Fibroblast of pulmonary artery (primary cell): ENCODE measurements around the gene POLA1.

Experiments used
- DNase-seq: peaks from one replicate; pipeline ENCODE4 v3.0.0-alpha.2; 2010; ENCODE audit warnings: low read depth
- H3K4me3 ChIP-seq: replicated peaks from 2 replicates; pipeline ENCODE4 v1.5.1; 2011; ENCODE audit warnings: low read depth, mild to moderate bottlenecking, control low read depth, low read length, moderate library complexity
- CTCF ChIP-seq: IDR thresholded peaks from 2 replicates; pipeline ENCODE4 v1.5.1; 2011; ENCODE audit warnings: mild to moderate bottlenecking, control low read depth, low read length, inconsistent platforms; ENCODE audit errors: missing control alignments

POLA1 gene

GRCh38 chrX:24763989-24764388, 70.3 kb downstream of the POLA1 start:
- no peak for TF ChIP-seq CTCF
- no peak for DNase-seq
- no peak overlapping the region for H3K4me3 ChIP-seq

DNA sequence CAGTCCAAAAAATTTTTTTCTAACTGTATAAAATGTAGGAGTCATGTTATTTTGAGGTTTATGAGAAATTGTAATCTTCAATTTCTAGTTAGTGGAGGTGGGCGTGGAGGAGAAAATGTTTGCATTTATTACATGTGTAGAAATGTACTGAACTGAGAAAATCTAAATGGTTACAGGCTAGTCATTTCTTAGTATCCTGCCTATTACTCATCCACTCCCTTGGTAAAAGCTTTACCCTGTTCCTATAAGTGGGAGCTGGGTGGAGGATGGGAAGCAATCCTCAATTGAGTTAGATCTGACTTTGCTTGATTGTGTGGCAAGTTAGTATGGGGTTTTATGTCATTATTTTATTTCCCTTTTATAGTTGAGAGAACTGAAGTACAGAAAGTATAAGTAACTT, 73.8 kb downstream of the POLA1 start:
- H3K4me3 ChIP-seq: no peak overlapping the region
- TF ChIP-seq CTCF: no peak
- no peak for DNase-seq

DNA sequence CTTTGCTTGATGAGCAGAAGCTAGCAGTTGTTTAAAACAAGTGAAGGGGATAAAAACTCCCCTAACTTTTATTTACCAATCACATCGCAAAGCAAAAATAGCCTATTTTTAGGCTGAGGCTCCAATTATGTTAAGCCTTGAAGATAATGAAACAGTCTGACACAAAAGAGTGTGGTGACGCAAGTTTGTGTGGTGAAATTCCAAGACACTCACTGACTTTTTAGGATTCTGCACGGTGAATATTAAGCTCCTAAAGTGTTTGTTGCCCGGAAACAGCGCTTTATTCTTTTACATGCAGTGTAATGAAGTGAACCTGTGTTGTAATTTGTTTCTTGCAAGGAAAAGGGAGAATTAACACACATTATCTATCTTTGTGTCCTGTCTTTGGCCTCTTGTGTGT, 74.8 kb downstream of the POLA1 start:
- no peak overlapping the region for H3K4me3 ChIP-seq
- TF ChIP-seq CTCF: no peak
- no peak for DNase-seq

GRCh38 chrX:24774650-24775049, 80.9 kb downstream of the POLA1 start:
- no peak overlapping the region for H3K4me3 ChIP-seq
- no peak for TF ChIP-seq CTCF
- DNase-seq: peak; percentile 8

DNA sequence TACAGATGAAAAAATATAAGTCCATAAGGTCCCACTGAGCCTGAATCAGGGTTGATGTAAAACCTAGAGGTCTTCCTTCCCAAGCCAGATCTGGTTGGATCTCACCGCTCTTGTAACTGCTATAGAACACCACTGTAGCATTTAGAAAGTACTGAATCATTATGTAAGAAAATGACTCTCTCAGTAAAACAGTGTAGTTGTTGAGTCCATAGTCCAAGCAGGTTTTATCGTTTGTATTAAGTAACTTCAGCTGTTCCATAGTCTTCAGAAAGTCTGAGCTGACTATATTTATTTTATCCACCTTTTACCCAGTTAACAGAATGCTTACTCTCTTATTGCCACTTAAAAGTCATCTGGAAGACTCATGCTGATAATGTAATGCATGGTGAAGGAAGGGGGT, 82.2 kb downstream of the POLA1 start:
- no peak for DNase-seq
- no peak for TF ChIP-seq CTCF

GRCh38 chrX:24777660-24778059, 83.9 kb downstream of the POLA1 start:
- TF ChIP-seq CTCF: no peak
- no peak for DNase-seq
- H3K4me3 ChIP-seq: no peak overlapping the region

More for the DNA sequence above, 82.2 kb downstream of the POLA1 start:
- H3K4me3 ChIP-seq: no peak overlapping the region

DNA sequence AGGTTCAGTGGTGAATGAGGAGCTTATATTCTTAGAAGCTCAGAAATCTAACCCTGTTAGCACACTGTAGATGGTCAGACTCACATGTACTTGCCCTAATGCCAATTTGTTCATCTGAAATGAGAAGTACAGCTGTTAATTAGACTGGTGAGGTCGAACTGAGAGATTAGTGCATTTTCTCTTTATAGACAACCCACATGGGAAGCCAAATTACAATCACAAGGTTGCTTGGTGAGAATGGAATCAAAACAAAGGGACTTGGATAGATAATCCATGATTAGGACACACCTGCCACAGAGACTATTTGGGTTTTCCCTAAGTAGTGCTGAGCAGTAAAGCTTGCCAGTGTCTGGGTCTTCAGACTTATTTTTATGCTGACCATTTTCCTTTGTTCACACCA, 88.3 kb downstream of the POLA1 start:
- no peak for DNase-seq
- no peak for TF ChIP-seq CTCF
- no peak overlapping the region for H3K4me3 ChIP-seq
